Neural cell (in vitro differentiated cells): ENCODE results near the gene OR10P1.

Experiments used
- EP300 ChIP-seq: fragments of 450-650 bp; conservative IDR thresholded peaks from 2 replicates; pipeline ENCODE4 v1.6.1; 2014; ENCODE audit warnings: antibody characterized with exemption, mild to moderate bottlenecking, moderate library complexity; ENCODE audit not compliant: poor library complexity, severe bottlenecking
- EZH2 ChIP-seq: fragments of 200-600, 300-800 bp; shearing (Covaris generic), sonication (generic); IDR thresholded peaks from 2 replicates; pipeline ENCODE4 v1.6.1; 2014; ENCODE audit warnings: antibody characterized with exemption, low read length, borderline replicate concordance, mild to moderate bottlenecking; ENCODE audit not compliant: insufficient read depth, poor library complexity, severe bottlenecking
- REST ChIP-seq: IDR thresholded peaks from 2 replicates; pipeline ENCODE4 v1.6.1; 2012; ENCODE audit warnings: borderline replicate concordance
- TF ChIP-seq, protein P1 (sequence below): fragments of 450-650 bp; IDR thresholded peaks from 2 replicates; pipeline ENCODE4 v1.5.1; 2014; ENCODE audit warnings: antibody characterized with exemption, mild to moderate bottlenecking, moderate library complexity; ENCODE audit not compliant: poor library complexity, severe bottlenecking

- TF ChIP-seq, protein P1, sequence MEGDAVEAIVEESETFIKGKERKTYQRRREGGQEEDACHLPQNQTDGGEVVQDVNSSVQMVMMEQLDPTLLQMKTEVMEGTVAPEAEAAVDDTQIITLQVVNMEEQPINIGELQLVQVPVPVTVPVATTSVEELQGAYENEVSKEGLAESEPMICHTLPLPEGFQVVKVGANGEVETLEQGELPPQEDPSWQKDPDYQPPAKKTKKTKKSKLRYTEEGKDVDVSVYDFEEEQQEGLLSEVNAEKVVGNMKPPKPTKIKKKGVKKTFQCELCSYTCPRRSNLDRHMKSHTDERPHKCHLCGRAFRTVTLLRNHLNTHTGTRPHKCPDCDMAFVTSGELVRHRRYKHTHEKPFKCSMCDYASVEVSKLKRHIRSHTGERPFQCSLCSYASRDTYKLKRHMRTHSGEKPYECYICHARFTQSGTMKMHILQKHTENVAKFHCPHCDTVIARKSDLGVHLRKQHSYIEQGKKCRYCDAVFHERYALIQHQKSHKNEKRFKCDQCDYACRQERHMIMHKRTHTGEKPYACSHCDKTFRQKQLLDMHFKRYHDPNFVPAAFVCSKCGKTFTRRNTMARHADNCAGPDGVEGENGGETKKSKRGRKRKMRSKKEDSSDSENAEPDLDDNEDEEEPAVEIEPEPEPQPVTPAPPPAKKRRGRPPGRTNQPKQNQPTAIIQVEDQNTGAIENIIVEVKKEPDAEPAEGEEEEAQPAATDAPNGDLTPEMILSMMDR: no peak
- no peak for TF ChIP-seq REST
- TF ChIP-seq EZH2: no peak
- TF ChIP-seq EP300: no peak
Measured at GRCh38 chr12:55654511-55655214, 18.0 kb downstream of the OR10P1 start.
